GM19395 (cell line): ENCODE results near the gene ABCA3.
A peak's percentile ranks its signal among the peaks of the same experiment; 100 is the strongest.
"Not testable (repeated sequence)": the region's sequence is repeated elsewhere in the genome, so short reads cannot be mapped to it uniquely, and the experiment has no call there.

Experiments
- ATAC-seq: cut with Tn5 transposase; IDR thresholded peaks from one replicate; pipeline ENCODE4 v1.9.1; 2021; ENCODE audit warnings: mild to moderate bottlenecking, moderate library complexity; ENCODE audit not compliant: unreplicated experiment

Gene ABCA3

DNA sequence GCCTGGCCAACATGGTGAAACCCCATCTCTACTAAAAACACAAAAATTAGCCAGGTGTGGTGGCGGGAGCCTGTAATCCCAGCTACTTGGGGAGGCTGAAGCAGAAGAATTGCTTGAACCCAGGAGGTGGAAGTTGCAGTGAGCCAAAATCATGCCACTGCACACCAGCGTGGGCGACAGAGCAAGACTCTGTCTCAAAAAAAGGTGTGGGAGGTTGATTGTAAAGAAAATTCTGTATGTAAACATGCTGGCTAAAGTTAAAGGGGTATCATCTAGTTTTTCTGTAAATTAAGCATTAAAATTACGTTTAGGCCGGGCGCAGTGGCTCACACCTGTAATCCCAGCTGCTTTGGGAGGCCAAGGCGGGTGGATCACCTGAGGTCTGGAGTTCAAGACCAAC lies 82.0 kb downstream of the ABCA3 start:
- not testable (repeated sequence) for ATAC-seq

DNA sequence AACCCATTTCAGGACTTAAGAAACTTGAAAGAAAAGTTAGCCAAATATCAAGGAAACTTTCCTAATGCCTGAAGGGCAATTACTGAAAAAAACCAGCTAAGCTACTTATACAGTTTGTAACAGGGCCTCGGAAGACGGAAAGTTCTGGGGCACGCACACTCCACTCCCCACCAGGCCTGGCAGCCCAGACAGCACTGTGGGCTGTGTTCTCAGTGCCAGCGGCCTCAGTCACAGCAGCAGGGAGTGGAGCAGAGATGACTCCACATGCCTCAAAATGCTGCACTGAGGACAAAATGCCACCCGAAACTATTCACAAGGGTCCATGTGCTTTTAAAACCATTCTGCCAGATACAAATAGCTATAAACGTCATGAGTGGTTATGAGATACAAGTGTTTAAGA lies 82.8 kb downstream of the ABCA3 start:
- no peak for ATAC-seq

DNA sequence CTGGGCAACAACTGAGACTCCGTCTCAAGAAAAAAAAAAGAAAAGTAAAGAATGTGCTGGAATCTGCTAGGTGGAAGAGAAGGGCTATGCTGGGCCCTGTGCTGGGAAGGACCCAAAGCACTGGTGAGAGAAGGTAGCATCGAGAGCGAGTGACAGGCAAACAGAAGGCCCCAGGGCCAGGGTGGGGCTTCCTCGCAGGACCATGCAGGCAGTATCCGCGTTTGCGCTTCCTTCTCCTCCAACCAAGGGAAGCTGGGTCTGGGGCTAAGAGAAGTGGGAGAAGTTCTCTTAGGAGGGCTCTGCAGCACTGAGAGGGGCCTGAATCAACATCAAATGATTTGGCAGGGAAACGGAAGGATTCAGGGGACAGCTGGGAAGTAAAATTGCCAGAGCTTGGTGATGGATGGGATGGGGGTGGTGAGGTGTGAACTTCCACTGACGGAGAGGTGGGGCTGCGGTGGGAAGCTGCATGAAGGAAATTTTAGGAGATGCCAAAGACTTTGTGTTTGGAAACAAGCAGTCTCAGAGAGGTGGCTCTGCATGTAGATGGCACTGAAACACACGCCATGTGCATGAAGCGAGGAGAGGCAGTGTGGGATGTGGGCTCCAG lies 83.9 kb downstream of the ABCA3 start:
- no peak for ATAC-seq

DNA sequence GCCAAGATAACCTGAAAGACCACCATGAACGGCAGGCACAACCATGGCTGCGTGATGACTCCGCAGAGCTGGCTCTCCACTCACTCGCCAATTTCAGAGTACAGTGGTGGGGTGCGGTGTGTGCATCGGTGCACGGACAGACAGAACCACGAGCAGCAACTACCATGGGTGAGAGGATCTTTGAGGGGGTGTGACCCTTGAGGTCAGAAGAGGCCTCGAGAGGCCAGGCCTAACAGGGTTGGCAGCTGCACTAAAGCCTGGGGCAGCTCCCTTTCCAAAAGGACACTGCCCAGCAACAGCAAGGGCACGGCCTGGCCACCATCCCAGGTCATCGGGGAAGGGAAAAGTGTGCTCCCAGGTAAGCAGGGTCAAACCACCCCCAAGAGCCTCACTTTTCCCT lies 87.2 kb downstream of the ABCA3 start:
- ATAC-seq: no peak

DNA sequence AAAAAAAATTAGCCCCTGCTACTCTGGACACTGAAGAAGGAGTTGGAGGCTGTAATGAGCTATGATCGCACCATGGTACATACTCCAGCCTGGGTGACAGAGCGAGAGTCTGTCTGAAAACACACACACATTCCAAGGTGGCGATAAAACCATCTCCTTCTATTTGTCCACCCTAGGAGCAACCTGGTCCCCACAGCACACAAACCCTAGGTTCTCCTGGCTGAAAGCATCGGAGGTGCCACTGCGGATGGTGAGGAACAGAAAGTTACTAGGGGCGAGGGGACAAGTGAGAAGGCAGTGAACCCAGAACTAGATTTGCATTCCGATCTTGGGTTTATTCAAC lies 87.8 kb downstream of the ABCA3 start:
- ATAC-seq: no peak

- ATAC-seq: peak; percentile 86
Observed at GRCh38 chr16:2251296-2252111, 89.0 kb downstream of the ABCA3 start, which contains the start of gene ECI1. Gene ECI1 (minus strand): TSS chr16:2251587. CDS start chr16:2251566, 21 bp downstream.

GRCh38 chr16:2250652-2251295 lies 89.8 kb downstream of the ABCA3 start:
- ATAC-seq: peak; percentile 19

GRCh38 chr16:2246301-2246885 lies 94.1 kb downstream of the ABCA3 start:
- no peak for ATAC-seq

- no peak for ATAC-seq
Observed at GRCh38 chr16:2244926-2245795, 95.4 kb downstream of the ABCA3 start.

GRCh38 chr16:2244301-2244700 lies 96.2 kb downstream of the ABCA3 start:
- ATAC-seq: no peak

DNA sequence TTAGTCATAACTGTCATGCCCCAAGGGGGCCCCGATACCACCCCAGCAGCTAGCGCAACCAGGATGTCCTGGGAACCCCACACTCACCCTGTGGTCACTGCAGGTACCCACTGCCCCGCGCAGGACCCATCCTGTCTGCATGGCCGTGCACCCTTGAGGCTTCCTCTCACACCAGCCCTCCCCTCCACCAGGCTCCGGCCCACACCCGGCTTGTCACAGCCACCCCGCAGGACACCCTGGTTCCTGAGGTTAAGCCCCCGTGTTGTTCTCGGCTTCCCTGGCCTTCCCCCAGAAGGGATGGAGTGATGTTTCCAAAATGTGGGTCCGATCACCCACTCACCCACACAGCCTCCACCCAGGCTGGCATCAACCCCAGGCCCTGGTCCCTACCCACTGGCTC lies 96.7 kb downstream of the ABCA3 start:
- no peak for ATAC-seq

DNA sequence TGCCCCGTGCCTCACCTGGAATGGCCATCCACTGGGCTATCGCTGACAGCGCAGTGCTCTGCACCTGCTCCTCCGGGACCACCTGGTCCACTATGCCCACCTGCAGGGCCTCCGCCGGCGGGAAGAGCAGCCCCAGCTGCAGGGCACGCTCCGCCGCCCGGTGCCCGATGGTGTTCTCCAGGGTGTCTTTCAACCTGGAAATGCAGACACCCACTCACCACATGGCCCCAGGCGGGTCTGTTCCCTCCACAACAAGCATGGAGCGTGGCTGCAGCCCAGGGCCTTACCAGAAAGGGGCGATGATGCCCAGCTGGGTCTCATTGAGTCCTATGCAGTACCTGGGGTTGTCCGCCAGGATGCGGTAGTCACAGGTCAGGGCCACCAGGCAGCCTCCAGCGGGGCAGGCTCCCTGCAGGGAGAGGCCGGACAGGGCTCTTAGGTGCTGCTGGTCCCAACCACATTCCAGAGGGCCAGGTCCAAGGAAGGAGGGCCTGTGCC lies 97.4 kb downstream of the ABCA3 start:
- no peak for ATAC-seq

- ATAC-seq: no peak
Observed at GRCh38 chr16:2242598-2242997, 97.9 kb downstream of the ABCA3 start.

GRCh38 chr16:2240331-2240730 lies 100.2 kb downstream of the ABCA3 start:
- ATAC-seq: not testable (repeated sequence)

DNA sequence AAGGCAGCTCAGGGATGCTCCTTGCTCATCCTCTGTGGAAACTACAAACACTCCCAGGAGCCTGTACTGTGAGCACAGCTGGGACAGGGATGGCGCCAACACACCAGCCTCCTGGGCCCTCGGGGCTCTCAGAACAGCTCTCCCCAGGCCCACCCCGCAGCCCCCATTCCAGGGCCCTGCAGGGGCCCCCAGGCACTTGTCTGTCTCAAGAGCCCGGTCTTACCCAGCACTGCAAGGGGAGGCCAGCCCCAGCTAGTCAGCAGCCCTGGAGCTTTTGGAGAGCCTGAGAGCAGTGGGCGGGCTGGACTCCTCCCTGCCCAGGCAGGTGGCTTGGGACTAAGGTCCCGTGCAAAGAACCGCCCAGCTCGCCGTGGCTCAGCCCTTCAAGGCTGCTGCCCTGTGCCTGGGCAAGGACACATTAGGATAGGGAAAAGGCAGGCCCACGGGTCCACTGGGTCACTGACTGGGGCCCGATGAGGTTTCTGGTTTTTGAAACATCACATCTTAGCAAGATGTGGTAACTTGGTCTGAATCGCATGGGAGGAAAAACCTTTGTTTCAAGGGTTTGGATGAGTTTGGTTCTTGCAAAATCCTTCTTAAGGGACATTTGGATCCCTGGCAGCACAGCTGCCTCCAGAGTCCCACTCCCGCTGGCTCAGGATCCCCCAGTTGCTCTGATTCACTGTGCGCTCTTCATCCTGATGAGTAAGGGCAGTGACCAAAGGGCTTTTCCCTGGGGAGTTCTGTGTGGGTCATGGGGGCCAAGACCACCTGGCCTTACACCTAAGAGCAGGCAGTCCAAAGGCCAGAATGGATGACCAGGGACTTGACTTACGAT lies 101.5 kb downstream of the ABCA3 start:
- ATAC-seq: no peak

- no peak for ATAC-seq
Observed at GRCh38 chr16:2238150-2238837, 102.2 kb downstream of the ABCA3 start.

DNA sequence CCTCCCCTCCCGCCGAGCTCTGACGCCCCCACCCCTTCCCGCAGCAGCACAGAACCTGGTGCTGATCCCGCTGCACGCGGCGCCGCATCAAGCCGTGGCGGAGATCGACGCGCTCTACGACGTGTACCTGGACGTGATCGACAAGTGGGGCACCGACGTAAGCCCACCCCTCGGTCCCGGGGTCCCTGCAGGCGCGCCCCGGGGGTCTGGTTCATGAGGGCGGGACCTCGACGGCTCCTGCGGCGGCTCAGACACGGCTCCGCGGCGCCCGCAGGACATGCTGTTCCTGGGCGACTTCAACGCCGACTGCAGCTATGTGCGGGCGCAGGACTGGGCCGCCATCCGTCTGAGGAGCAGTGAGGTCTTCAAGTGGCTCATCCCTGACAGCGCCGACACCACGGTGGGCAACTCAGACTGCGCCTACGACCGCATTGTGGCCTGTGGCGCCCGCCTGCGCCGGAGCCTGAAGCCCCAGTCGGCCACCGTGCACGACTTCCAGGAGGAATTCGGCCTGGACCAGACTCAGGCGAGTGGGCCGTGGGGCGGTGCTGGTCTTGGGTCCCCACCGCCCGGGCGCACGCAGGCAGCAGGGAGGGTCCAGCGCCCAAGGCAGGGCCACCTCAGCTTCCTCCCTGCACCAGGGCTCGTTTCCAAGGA lies 102.9 kb downstream of the ABCA3 start:
- no peak for ATAC-seq

DNA sequence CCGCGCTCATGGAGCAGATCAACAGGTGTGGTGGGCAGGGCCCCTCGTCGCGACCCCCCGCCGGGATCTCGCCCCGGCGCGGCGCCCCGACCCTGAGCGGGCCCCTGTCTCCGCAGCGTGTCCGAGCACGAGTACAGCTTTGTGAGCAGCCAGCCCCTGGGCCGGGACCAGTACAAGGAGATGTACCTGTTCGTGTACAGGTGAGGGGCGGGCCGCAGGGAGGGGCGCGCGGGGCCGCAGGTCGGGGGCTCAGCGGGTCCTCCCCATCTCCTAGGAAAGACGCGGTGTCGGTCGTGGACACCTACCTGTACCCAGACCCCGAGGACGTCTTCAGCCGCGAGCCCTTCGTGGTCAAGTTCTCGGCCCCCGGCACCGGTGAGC lies 103.4 kb downstream of the ABCA3 start:
- ATAC-seq: no peak
